Activated T-cell treated with anti-CD3 and anti-CD28 coated beads, Interleukin-2, amount 50 U/mL, for 72 hours (primary cell): Measurements from ENCODE around the gene PGBD1. TPM values are rescaled to one million over a fixed set of nuclear protein-coding genes. Genes with fewer than 3 reads are reported as not detected.
"Not testable (repeated sequence)": the region's sequence is repeated elsewhere in the genome, so short reads cannot be mapped to it uniquely, and the experiment has no call there.

ENCODE experiments used
- ATAC-seq, 2 donors: fragments of 150-1000 bp; cut with Tn5 transposase; replicated peaks in 1 of 2; 2 replicates each; pipeline ENCODE4 v1.10.0; 2021; ENCODE audit warnings: moderate library complexity in 2 of 2, mild to moderate bottlenecking in 1 of 2
- DNase-seq, 2 donors: peaks; one replicate each; pipeline ENCODE4 v3.0.0; 2021 to 2022; ENCODE audit warnings: mixed read lengths in 1 of 2
- H3K27ac Mint-ChIP-seq: one replicate; pipeline ENCODE4 v1.8.0; 2022; ENCODE audit warnings: mild to moderate bottlenecking, moderate library complexity, mixed read lengths
- H3K27me3 Mint-ChIP-seq: one replicate; pipeline ENCODE4 v1.8.0; 2022; ENCODE audit warnings: low read depth, mixed read lengths
- H3K36me3 Mint-ChIP-seq, 2 donors: one replicate each; pipeline ENCODE4 v1.8.0; 2022; ENCODE audit warnings: mixed read lengths in 2 of 2, mild to moderate bottlenecking in 1 of 2; ENCODE audit not compliant: insufficient read depth in 2 of 2
- H3K4me1 Mint-ChIP-seq: one replicate; pipeline ENCODE4 v1.8.0; 2022; ENCODE audit warnings: low read depth, mixed read lengths
- H3K4me3 Mint-ChIP-seq, 2 donors: one replicate each; pipeline ENCODE4 v1.8.0; 2022; ENCODE audit warnings: mild to moderate bottlenecking in 2 of 2, mixed read lengths in 2 of 2, moderate library complexity in 2 of 2
- H3K9me3 Mint-ChIP-seq, 2 donors: one replicate each; pipeline ENCODE4 v1.8.0; 2022; ENCODE audit warnings: mixed read lengths in 2 of 2
- total RNA-seq, 2 donors: library from RNA; stranded (reverse); gene quantifications; one replicate each; pipeline ENCODE4 v1.2.3, GENCODE V29; 2022

PGBD1 gene
- total RNA-seq, 2 donors from 2014 or later: 4.7 to 5.9 TPM

DNA sequence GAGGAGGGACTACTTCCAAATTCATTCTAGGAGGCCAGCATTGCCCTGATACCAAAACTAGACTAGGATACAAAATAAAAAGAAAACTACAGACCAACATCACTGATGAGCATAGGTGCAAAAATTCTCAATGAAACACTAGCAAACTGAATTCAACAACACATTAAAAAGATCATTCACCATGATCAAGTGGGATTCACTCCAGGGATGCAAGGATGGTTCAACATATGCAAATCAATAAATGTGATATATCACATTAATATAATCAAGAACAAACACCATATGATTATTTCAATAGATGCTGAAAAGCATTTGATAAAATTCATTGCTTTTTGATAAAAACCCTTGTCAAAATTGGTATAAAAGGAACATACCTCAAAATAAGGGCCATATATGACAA is 10.2 kb downstream of the PGBD1 start:
- no peak for ATAC-seq
- H3K27ac Mint-ChIP-seq: no peak overlapping the region
- no peaks in the 10 kb centered on the region for H3K9me3 Mint-ChIP-seq
- H3K36me3 Mint-ChIP-seq: peaks cover 1 to 7% of the 10 kb centered on the region in 2 donors
- no peaks in the 10 kb centered on the region for H3K4me1 Mint-ChIP-seq
- no peaks in the 10 kb centered on the region for H3K27me3 Mint-ChIP-seq
- no peak overlapping the region for H3K4me3 Mint-ChIP-seq
- DNase-seq: no peak

DNA sequence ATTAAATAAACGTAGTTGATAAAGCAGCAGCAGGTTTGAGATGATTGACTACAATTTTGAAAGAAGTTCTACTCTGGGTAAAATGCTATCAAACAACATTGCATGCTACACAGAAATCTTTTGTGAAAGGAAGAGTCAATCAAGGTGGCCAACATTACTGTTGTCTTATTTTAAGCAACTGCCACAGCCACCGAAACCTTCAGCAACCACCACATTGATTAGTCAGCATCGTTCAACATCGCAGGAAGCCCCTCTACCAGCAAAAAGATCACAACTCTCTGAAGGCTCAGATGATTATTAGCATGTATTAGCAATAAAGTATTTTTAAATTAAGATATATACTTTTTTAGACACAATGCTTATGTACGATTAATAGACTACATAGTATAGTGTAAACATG is 14.0 kb downstream of the PGBD1 start:
- no peaks in the 10 kb centered on the region for H3K9me3 Mint-ChIP-seq
- DNase-seq (no peak), ATAC-seq (no peak)
- H3K27me3 Mint-ChIP-seq: peaks cover 6% of the 10 kb centered on the region
- no peaks in the 10 kb centered on the region for H3K4me1 Mint-ChIP-seq
- no peak overlapping the region for H3K27ac Mint-ChIP-seq
- H3K36me3 Mint-ChIP-seq: peaks cover 2 to 3% of the 10 kb centered on the region in 2 donors
- no peak overlapping the region for H3K4me3 Mint-ChIP-seq

DNA sequence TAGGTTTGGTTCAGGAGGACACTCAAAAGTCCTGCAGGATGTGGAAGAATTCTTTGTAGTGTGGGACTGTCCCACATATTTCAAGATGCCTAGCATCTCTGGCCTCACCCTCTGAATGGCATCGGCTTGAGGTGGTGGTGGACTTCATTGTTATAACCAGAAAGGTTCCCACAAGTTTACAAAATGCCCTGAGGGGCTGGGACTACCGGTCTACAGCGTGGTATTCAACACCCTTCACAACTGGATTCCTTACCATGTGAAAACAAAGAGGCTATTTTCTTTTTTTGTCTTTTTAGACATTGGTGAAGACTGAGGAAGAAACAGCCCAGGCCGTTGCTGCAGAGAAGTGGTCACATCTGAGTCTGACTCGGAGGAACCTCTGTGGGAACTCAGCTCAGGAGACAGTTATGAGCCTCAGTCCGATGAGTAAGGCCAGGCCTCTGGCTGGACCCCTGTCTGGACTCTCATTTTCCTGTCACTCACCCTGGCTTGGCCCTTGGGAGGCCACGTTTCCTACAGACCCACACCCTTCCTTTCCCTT is 15.2 kb downstream of the PGBD1 start:
- H3K9me3 Mint-ChIP-seq: no peaks in the 10 kb centered on the region
- no peaks in the 10 kb centered on the region for H3K4me1 Mint-ChIP-seq
- peaks cover 6% of the 10 kb centered on the region for H3K27me3 Mint-ChIP-seq
- H3K36me3 Mint-ChIP-seq: peaks cover 2 to 3% of the 10 kb centered on the region in 2 donors
- ATAC-seq: no peak
- no peak overlapping the region for H3K27ac Mint-ChIP-seq
- DNase-seq: no peak
- H3K4me3 Mint-ChIP-seq: no peak overlapping the region

DNA sequence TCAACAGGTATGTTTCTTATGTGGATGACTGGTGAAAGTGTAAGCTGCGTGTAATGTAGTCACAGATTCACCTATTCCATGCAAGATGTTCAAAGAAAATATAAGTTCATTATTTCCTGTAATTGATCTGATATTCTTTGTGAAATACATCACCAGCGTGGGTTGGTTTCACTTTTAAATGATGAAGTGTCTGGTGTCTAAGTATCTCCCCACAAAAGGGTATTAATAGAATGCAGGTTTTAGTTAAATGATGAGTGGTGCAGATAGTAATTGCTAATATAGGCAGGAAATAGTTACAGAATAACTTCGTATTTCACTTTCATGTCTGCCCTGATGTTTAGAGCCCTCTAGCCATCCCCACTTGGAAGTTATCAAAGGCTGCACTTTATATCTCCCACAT is 22.2 kb downstream of the PGBD1 start:
- H3K9me3 Mint-ChIP-seq: peaks cover 0 to 5% of the 10 kb centered on the region in 2 donors
- peak overlapping the region; percentile 41 for H3K27ac Mint-ChIP-seq
- peak in 1 of 2 donors; percentile 31 for ATAC-seq
- H3K36me3 Mint-ChIP-seq: peaks cover 3% of the 10 kb centered on the region in 2 donors
- peak overlapping the region in 1 of 2 donors; percentile 67 for H3K4me3 Mint-ChIP-seq
- H3K4me1 Mint-ChIP-seq: peaks cover 18% of the 10 kb centered on the region
- no peak for DNase-seq
- H3K27me3 Mint-ChIP-seq: no peaks in the 10 kb centered on the region

DNA sequence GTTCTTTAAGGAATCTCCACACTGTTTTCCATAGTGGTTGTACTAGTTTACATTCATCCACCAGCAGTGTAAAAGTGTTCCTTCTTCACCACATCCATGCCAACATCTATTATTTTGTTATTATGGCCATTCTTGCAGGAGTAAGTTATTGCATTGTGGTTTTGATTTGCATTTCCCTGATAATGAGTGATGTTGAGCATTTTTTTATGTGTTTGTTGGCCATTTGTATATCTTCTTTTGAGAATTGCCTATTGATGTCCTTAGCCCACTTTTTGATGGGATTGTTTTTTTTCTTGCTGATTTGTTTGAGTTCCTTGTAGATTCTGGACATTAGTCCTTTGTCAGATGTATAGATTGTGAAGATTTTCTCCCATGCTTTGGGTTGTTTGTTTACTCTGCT is 25.0 kb downstream of the PGBD1 start:
- Mint-ChIP-seq H3K27me3 (peaks cover 14% of the 10 kb centered on the region), H3K4me1 (peaks cover 18% of the 10 kb centered on the region)
- ATAC-seq, H3K9me3 Mint-ChIP-seq, H3K36me3 Mint-ChIP-seq, H3K27ac Mint-ChIP-seq, H3K4me3 Mint-ChIP-seq, DNase-seq: not testable (repeated sequence)

DNA sequence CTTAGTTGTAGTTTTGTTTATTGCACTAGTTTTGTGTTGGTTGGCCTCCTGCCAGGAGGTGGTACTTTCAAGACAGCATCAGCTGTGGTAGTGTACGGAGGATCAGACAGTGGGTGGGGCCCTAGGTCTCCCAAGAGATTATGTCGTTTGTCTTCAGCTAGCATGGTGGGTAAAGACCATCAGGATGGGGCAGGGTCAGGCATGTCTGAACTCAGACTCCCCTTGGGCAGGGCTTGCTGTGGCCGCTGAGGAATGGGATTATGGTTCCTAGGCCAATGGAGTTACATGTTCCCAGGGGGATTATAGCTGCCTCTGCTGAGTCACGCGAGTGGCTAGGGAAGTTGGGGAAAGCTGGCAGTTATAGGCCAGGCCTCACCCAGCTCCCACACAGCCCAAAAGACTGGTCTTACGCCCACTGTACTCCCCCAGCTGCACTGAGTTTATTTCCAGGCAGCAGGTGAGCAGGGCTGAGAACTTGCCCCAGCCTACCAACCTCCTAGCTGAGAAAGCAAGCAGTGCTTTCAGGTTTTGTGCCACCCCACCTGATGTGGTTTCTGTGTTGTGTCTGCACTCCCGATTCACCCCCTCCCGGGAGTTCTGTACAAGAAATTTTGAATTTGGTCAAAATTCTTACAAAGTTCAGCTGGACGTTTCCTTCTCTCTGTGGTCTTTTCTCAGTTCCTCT is 29.9 kb downstream of the PGBD1 start:
- Mint-ChIP-seq H3K9me3 (peaks cover 0 to 6% of the 10 kb centered on the region in 2 donors), H3K27ac (no peak overlapping the region)
- ATAC-seq: no peak

DNA sequence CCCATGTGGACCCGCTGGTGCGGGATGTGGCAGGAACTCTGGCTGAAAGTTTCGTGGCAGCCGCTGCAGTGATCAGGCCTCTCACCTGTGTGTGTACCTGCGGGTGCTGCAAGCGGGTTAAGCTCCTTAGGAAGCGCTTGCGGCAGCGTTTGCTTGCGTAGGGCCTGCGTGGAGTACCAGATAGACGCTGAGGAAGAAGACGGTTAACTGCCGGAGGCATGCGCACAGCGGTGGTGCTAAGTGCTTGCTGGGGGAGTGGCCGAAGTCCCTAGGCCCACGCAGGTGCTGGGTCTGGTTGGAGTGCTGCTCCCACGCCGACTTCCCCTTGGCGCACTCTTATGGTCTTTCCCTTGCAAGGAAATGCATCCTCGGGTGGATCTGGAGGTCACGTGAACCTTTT is 31.6 kb downstream of the PGBD1 start:
- peaks cover 0 to 4% of the 10 kb centered on the region in 2 donors for H3K9me3 Mint-ChIP-seq
- ATAC-seq (no peak), DNase-seq (no peak)
- H3K4me3 Mint-ChIP-seq: no peak overlapping the region
- H3K27ac Mint-ChIP-seq: no peak overlapping the region
- H3K36me3 Mint-ChIP-seq: peaks cover 0 to 2% of the 10 kb centered on the region in 2 donors
- H3K4me1 Mint-ChIP-seq: no peaks in the 10 kb centered on the region
- H3K27me3 Mint-ChIP-seq: peaks cover 21% of the 10 kb centered on the region

More for the DNA sequence above, 29.9 kb downstream of the PGBD1 start:
- no peak for DNase-seq
- H3K4me1 Mint-ChIP-seq: no peaks in the 10 kb centered on the region
- peaks cover 14% of the 10 kb centered on the region for H3K27me3 Mint-ChIP-seq
- no peak overlapping the region for H3K4me3 Mint-ChIP-seq
- peaks cover 2 to 3% of the 10 kb centered on the region in 2 donors for H3K36me3 Mint-ChIP-seq

DNA sequence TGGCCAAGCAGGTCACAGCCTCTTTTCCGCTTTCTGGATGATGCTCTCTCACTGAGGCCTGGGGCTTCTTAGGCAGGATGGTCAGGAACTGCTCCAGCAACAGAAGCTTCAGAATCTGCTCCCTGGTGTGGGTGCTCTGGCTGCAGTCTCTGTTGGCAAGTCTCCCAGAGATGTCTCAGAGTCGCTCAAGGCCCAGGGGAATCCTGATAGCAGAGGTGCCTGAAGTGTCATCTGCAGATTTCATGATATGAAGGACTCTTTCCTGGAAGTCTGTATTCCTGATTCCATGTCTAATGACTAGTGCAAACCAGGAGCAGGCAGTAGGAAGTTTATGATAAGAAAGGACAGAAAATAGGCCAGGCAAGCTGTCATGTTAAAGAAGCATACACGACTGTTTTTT is 34.3 kb downstream of the PGBD1 start:
- Mint-ChIP-seq H3K4me1 (no peaks in the 10 kb centered on the region), H3K4me3 (no peak overlapping the region), H3K36me3 (no peaks in the 10 kb centered on the region), H3K27me3 (peaks cover 11% of the 10 kb centered on the region), H3K27ac (no peak overlapping the region), H3K9me3 (no peaks in the 10 kb centered on the region)
- ATAC-seq (no peak), DNase-seq (no peak)

DNA sequence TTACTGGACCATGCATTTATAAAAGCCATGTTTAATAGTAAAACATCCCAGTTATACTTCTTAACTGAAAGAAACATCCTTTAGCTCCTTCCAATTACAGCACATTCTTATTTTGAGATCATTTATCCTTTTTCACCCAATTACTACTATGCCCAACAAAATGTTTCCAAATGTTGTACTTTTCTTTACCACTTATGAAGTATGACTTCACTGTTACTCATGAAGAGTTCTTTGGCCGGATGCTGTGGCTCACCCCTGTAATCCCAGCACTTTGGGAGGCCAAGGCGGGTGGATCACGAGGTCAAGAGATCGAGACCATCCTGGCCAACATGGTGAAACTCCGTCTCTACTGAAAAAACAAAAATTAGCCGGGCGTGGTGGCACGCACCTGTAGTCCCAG is 36.5 kb downstream of the PGBD1 start:
- not testable (repeated sequence) for H3K9me3 Mint-ChIP-seq, DNase-seq, H3K27ac Mint-ChIP-seq, H3K4me1 Mint-ChIP-seq, ATAC-seq, H3K4me3 Mint-ChIP-seq, H3K36me3 Mint-ChIP-seq
- H3K27me3 Mint-ChIP-seq: peaks cover 15% of the 10 kb centered on the region

DNA sequence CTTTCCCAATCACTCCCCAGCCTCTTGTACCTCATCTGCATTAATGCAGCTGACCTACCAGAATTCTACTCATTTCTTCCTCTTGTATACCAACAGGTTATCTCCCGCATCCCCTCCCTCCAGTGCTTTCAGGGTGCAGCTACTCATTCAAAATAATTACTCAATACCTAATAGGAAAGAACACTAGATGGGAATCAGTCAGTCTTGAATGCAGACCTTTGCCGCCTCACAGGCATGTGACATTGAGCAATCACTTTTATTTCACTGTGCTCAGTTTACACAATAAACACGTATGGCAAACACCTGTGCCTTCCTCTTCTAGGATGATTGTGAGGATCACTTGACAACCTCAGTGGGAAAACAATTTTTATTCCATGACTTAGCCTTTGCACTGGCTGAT is 41.3 kb downstream of the PGBD1 start:
- Mint-ChIP-seq H3K36me3 (peaks cover 16 to 23% of the 10 kb centered on the region in 2 donors), H3K27ac (no peak overlapping the region)

DNA sequence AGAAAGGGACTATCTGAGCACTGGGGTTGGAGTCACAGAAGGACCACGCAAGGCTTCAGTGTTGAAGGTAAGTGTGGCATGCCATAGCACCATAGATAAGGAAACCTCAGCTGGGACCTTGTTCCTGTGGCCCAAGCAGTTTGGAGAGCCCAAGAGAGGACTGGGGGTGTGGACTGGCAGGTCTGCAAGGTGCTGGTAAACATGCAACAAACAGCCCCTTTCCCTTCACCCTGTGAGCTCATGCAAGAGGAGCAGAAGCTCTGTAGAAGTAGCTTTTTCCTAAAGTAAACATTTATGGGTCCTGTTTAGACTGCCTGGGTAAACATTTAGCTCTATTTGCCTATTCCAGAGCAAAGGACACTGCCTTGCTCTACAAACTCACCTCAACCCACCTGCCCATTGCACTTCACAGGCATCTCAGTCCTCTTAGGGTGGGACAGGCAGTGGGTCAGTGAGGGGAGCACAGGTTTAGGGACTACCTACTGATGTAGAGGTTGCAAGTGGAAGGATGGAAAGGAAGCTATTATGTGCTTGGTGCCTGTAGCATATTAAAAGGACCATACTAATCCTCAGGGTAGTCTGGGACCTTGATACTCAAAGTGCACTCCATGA is 42.5 kb downstream of the PGBD1 start:
- H3K4me1 Mint-ChIP-seq: no peaks in the 10 kb centered on the region
- DNase-seq (no peak), ATAC-seq (no peak)
- H3K4me3 Mint-ChIP-seq: no peak overlapping the region
- peaks cover 19 to 30% of the 10 kb centered on the region in 2 donors for H3K36me3 Mint-ChIP-seq
- no peak overlapping the region for H3K27ac Mint-ChIP-seq
- peaks cover 18 to 22% of the 10 kb centered on the region in 2 donors for H3K9me3 Mint-ChIP-seq
- peaks cover 17% of the 10 kb centered on the region for H3K27me3 Mint-ChIP-seq

More for the DNA sequence above, 41.3 kb downstream of the PGBD1 start:
- Mint-ChIP-seq H3K4me3 (no peak overlapping the region), H3K4me1 (no peaks in the 10 kb centered on the region), H3K27me3 (peaks cover 17% of the 10 kb centered on the region), H3K9me3 (peaks cover 17% of the 10 kb centered on the region in 2 donors)
- DNase-seq (no peak), ATAC-seq (no peak)

DNA sequence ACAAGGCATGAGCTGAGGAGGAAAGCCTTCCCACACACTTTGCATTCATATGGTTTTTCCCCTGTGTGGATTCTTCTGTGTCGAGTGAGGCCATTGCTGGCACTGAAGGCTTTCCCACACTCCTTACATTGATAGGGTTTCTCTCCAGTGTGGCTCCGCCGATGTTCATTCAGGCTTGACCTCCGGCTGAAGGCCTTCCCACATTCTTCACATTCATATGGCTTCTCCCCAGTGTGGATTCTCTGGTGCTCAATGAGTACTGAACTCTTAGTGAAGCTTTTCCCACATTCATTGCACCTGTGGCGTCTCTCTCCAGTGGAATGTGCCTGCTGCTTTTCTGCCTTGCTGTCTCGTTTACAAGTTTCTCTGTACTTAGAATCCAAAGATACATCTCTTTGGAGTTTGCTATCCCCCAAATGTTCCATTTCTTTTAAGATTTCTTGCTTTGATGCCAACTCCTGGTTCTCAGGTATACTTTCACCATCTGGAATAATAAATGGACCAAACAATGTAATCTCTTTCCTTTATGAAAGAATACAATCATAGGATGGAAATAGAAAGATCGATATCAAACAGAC is 45.1 kb downstream of the PGBD1 start:
- DNase-seq: no peak
- Mint-ChIP-seq H3K9me3 (peaks cover 20 to 23% of the 10 kb centered on the region in 2 donors), H3K4me1 (no peaks in the 10 kb centered on the region), H3K4me3 (no peak overlapping the region), H3K27ac (no peak overlapping the region), H3K36me3 (peaks cover 22 to 34% of the 10 kb centered on the region in 2 donors), H3K27me3 (peaks cover 17% of the 10 kb centered on the region)
- ATAC-seq: no peak

DNA sequence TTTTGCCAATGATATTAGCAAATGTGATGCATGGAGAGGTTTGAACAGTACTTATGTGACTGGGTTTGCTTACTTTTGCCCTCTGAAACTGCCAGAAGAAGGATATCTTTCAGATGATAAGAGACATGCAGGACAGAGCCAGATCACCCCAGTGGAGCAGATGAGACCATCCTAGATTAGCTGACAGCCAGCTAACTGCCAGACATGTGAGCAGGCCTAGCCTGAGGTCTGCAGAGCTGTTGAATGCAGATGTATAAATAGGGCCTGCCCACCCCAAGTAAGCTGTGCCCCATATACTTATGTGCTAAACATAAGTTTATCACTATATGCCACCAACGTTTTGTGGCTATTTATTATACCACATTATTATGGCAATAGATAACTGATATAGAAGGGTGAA is 48.7 kb downstream of the PGBD1 start:
- Mint-ChIP-seq H3K36me3 (peaks cover 19 to 27% of the 10 kb centered on the region in 2 donors), H3K27ac (no peak overlapping the region), H3K9me3 (peaks cover 13 to 20% of the 10 kb centered on the region in 2 donors), H3K4me1 (no peaks in the 10 kb centered on the region), H3K27me3 (no peaks in the 10 kb centered on the region), H3K4me3 (no peak overlapping the region)
- DNase-seq: no peak
- no peak for ATAC-seq
